Liver (tissue), 3 donors: ENCODE results near the gene UBTD2.
A peak's percentile ranks its signal among the peaks of the same experiment; 100 is the strongest.

Experiments
- FOXA2 ChIP-seq: IDR thresholded peaks from 2 replicates; pipeline ENCODE4 v1.6.1; 2016; ENCODE audit warnings: antibody characterized with exemption
- JUND ChIP-seq, 2 donors: IDR thresholded peaks; 2 replicates each; pipeline ENCODE4 v1.6.1; 2016; ENCODE audit warnings: antibody characterized with exemption in 2 of 2
- RAD21 ChIP-seq, 2 donors: IDR thresholded peaks; 2 replicates each; pipeline ENCODE4 v1.6.1; 2016; ENCODE audit warnings: antibody characterized with exemption in 2 of 2, mild to moderate bottlenecking in 2 of 2
- TAF1 ChIP-seq: conservative IDR thresholded peaks from 2 replicates; pipeline ENCODE4 v1.6.1; 2016; ENCODE audit warnings: antibody characterized with exemption, mild to moderate bottlenecking
- YY1 ChIP-seq: IDR thresholded peaks from 2 replicates; pipeline ENCODE4 v1.6.1; 2016; ENCODE audit warnings: antibody characterized with exemption, mild to moderate bottlenecking
- TF ChIP-seq, protein P1 (sequence below): fragments of 150-350 bp; IDR thresholded peaks from 2 replicates; pipeline ENCODE4 v1.5.1; 2017; ENCODE audit warnings: improper control_type of control experiment, low read depth, low read length; ENCODE audit not compliant: missing input control
- donor health status: healthy.
- donor health status: healthy.

DNA sequence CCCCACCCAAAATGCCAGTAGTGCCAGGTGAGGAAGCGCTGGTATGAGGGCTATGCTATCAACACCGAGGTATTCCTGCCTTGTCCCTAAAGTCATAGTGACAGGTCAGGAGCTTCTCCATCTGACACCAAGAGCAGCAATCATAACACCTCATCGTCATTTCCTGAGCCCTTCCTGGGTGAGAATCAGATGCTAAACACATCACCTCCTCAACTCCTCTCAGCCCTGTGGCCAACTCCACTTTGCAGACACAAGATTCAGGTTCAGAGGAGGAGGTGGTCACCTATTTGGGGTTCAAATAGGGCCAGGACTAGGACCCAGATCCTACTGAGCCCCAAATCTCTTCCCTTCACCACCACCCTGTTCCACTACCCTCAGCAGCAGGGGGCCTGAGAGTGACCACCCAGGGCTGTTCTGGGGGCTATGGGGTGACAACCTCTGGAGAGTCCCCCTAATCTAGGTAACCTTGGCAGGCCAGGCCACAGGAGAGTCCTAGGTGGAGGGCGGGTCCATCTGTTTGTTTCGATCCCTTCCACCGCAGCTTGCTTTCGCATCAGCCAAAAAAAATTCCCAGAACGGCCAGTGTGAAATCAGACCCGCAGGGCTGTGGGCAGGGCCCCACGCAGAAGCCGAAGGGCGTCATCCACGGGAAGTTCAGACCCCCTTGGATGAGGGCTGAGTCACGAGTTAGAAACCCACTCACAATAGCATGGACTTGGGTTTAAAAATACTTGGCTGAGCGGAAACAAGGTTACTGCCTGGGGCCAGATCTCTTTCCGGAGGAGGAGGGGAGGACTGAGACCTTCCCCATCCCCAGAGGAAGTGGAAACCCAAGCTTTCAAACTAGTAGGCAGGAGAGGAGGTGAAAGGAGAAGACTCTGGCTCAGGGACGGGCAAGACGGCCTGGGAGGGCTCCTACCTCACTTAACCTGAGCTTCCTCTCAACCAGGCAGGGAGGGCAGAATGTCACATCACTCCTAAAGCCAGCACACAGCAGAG, 104.3 kb downstream of the UBTD2 start:
- TF ChIP-seq, protein P1, sequence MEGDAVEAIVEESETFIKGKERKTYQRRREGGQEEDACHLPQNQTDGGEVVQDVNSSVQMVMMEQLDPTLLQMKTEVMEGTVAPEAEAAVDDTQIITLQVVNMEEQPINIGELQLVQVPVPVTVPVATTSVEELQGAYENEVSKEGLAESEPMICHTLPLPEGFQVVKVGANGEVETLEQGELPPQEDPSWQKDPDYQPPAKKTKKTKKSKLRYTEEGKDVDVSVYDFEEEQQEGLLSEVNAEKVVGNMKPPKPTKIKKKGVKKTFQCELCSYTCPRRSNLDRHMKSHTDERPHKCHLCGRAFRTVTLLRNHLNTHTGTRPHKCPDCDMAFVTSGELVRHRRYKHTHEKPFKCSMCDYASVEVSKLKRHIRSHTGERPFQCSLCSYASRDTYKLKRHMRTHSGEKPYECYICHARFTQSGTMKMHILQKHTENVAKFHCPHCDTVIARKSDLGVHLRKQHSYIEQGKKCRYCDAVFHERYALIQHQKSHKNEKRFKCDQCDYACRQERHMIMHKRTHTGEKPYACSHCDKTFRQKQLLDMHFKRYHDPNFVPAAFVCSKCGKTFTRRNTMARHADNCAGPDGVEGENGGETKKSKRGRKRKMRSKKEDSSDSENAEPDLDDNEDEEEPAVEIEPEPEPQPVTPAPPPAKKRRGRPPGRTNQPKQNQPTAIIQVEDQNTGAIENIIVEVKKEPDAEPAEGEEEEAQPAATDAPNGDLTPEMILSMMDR = no peak
- TF ChIP-seq FOXA2 = no peak
- no peak for TF ChIP-seq JUND (IDR thresholded peaks at IDR 0.05)
- no peak for TF ChIP-seq TAF1
- TF ChIP-seq RAD21 (IDR thresholded peaks at IDR 0.05) = peak in 1 of 2 donors; percentile 19
- no peak for TF ChIP-seq YY1
